Kidney epithelial cell (primary cell): ENCODE data around the gene EPAS1. TPM values are rescaled to one million over a fixed set of nuclear protein-coding genes. Genes with fewer than 3 reads are reported as not detected.
"Not testable (repeated sequence)": the region's sequence is repeated elsewhere in the genome, so short reads cannot be mapped to it uniquely, and the experiment has no call there.

Experiments used
- DNase-seq: peaks from one replicate; pipeline ENCODE4 v3.0.0-alpha.2; 2010; ENCODE audit warnings: low read depth
- H3K27me3 ChIP-seq: 2 replicates; pipeline ENCODE4 v1.6.0; 2011; ENCODE audit warnings: low read length; ENCODE audit not compliant: control insufficient read depth, insufficient read depth
- H3K36me3 ChIP-seq: 2 replicates; pipeline ENCODE4 v1.5.1; 2011; ENCODE audit warnings: low read length; ENCODE audit not compliant: control insufficient read depth, insufficient read depth
- H3K4me3 ChIP-seq: 2 replicates; pipeline ENCODE4 v1.5.1; 2011; ENCODE audit warnings: low read depth, mild to moderate bottlenecking, control low read depth, low read length
- total RNA-seq: library from RNA; depleted of rRNA; stranded (reverse); fragments of >200 nt; gene quantifications from 2 replicates; pipeline ENCODE4 v1.2.3, GENCODE V29; 2015
- TF ChIP-seq, protein P1 (sequence below): IDR thresholded peaks from 2 replicates; pipeline ENCODE4 v1.5.1; 2011; ENCODE audit warnings: mild to moderate bottlenecking, moderate library complexity, low read length, control low read depth, inconsistent platforms; ENCODE audit not compliant: insufficient read depth, poor library complexity, severe bottlenecking

EPAS1 gene
- total RNA-seq, 1 donor from 2014 or later = 94.3 TPM

- TF ChIP-seq, protein P1, sequence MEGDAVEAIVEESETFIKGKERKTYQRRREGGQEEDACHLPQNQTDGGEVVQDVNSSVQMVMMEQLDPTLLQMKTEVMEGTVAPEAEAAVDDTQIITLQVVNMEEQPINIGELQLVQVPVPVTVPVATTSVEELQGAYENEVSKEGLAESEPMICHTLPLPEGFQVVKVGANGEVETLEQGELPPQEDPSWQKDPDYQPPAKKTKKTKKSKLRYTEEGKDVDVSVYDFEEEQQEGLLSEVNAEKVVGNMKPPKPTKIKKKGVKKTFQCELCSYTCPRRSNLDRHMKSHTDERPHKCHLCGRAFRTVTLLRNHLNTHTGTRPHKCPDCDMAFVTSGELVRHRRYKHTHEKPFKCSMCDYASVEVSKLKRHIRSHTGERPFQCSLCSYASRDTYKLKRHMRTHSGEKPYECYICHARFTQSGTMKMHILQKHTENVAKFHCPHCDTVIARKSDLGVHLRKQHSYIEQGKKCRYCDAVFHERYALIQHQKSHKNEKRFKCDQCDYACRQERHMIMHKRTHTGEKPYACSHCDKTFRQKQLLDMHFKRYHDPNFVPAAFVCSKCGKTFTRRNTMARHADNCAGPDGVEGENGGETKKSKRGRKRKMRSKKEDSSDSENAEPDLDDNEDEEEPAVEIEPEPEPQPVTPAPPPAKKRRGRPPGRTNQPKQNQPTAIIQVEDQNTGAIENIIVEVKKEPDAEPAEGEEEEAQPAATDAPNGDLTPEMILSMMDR = no peak
- H3K4me3 ChIP-seq = no peak overlapping the region
- H3K27me3 ChIP-seq = no peaks in the 10 kb centered on the region
- no peaks in the 10 kb centered on the region for H3K36me3 ChIP-seq
- DNase-seq = no peak
Observed at GRCh38 chr2:46392561-46393346, 95.5 kb downstream of the EPAS1 start.

DNA sequence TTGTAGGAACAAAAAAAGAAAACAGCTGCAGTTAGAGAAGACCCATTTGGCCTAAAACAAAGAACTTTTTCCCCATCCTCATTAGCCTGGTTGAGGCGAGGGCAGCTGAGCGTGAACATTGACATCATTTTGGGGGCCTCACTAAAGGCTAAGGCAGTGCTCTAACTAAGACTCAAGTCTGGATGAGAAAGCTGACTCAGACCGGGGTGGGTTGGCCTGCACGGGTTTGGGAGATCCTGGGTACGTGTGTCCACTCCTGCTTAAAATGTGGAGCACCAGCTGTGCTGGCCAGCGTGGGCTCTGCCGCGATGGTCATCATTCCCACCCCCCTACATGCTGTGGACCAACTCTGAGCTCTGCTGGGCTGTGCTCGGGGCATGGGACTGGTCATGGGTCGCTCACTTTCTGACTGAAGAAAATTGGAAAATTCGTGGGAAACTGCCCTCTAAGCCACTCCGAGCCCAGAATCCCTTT is 96.2 kb downstream of the EPAS1 start:
- TF ChIP-seq, protein P1 = no peak
- DNase-seq = no peak

DNA sequence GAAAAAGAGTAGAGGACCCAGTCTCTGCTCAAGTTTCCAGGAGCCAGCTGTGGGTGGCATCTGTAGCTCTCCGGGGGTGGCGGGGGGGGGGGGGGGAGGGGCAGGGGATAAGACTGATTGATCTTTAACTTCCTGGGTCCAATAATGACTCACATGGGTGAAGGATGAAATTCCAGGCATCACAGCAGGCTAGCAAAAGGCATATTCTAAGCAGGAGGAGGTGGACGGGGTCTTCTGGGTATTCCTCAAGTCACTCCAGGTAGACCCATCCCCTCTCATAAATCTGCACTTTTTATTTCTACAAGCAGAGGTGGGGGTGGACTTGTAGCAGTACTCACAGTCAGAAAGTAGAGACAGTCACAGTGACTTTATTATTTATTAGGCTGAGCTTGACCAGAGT is 96.7 kb downstream of the EPAS1 start:
- Histone ChIP-seq H3K27me3 (no peaks in the 10 kb centered on the region), H3K4me3 (no peak overlapping the region), H3K36me3 (no peaks in the 10 kb centered on the region)
- no peak for DNase-seq
- TF ChIP-seq, protein P1 = no peak

More for the DNA sequence above, 96.2 kb downstream of the EPAS1 start:
- H3K36me3 ChIP-seq = no peaks in the 10 kb centered on the region
- no peak overlapping the region for H3K4me3 ChIP-seq
- no peaks in the 10 kb centered on the region for H3K27me3 ChIP-seq

DNA sequence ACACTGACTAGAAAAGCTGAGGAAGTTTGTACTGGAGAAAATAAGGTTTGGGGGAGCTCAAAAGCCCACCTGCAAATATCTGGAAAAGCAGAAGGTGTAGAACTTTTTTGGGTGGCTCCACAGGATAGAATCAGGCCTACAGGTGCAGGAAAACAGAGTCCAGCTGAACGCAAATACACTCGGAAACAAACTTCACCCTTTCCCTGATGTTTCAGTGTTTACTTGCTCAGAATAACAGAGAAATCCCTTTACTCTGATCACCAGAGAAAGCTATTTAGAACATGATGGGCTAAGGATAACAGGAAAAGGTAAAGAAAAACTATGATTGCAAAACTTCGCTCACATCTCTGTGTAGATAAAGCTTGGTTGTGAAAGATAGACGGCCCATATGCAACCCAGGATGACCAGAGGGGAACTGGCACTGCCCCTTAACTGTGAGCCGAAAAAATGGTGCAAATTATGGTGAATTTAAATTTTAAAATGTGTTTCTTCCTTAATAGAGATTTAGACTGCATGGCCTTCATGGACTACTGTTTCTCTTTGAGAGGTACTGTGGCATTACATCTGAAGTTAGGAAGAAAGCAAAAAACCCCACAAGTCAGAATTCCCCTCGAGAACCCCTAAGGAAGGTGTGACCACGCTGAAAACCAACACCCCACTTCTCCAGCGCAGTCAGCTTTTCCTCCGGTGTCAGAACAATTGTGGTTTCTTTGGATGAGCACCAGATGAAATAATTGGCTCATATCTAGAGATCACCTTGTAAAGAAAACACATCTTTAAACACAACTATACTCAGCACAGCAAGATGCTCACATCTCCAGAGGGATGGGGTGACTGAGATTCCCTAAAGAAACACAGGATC is 97.7 kb downstream of the EPAS1 start:
- no peaks in the 10 kb centered on the region for H3K36me3 ChIP-seq
- no peak for DNase-seq
- H3K4me3 ChIP-seq = no peak overlapping the region
- no peaks in the 10 kb centered on the region for H3K27me3 ChIP-seq
- TF ChIP-seq, protein P1 = no peak

DNA sequence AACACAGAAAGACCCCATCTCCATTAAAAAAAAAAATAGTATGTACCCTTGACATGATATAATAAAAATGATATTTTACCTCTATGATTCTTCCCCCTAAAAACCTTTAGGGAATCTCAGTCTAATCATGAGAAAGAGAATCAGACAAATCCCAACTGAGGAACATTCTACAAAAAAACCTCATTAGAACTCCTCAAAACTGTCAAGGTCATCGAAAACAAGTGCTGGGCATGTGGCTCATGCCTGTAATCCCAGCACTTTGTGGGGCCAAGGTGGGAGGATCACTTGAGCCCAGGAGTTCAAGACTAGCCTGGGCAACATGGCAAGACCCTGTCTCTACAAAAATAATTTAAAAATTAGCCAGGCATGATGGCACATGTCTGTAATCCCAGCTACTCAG is 98.5 kb downstream of the EPAS1 start:
- not testable (repeated sequence) for H3K4me3 ChIP-seq, H3K27me3 ChIP-seq, DNase-seq, H3K36me3 ChIP-seq

DNA sequence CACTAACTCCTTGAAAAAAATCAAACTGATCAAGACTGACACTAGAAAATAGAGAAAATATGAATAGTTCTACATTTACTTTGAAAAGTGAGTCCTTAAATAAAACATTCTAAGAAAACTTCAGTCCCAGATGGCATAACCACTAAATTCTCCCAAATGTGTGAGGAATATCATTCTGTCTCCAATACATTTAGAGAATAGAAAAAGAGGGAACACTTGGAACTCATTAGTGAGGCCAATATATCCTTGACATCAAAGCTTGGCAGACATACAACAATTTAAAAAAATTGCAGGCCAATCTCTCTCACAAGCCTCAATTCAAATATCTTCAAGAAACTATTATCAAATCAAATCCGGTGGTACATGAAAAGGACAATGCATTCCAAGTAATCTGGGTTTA is 102.8 kb downstream of the EPAS1 start:
- TF ChIP-seq, protein P1 = no peak

More for the DNA sequence above, 102.8 kb downstream of the EPAS1 start:
- Histone ChIP-seq H3K36me3 (no peaks in the 10 kb centered on the region), H3K27me3 (no peaks in the 10 kb centered on the region), H3K4me3 (no peak overlapping the region)
- no peak for DNase-seq
